A673 (cell line): ENCODE measurements around the gene DPM2. TPM values are rescaled to one million over a fixed set of nuclear protein-coding genes. Genes with fewer than 3 reads are reported as not detected.
A peak's percentile ranks its signal among the peaks of the same experiment; 100 is the strongest.

Source experiments
- BruUV-seq: library from RNA; stranded (reverse); fragments of 400-500 nt; replicated peaks from 2 replicates; lab custom pipeline; 2021; lab: Mats Ljungman, UMichigan
- CTCF ChIA-PET: fragments of 300-600 bp; sonication (Branson Sonifier 250); formaldehyde crosslinking; loops from one replicate; lab custom pipeline; 2022; ENCODE audit warnings: antibody characterized with exemption; lab: Charles Lee
- POLR2A ChIA-PET: fragments of 300-600 bp; sonication (Branson Sonifier 250); formaldehyde crosslinking; loops from one replicate; lab custom pipeline; 2022; ENCODE audit warnings: antibody characterized with exemption; ENCODE audit not compliant: low non-redundant PET; lab: Charles Lee
- DNase-seq: peaks from one replicate; pipeline ENCODE4 v3.0.0-alpha.2; 2015; ENCODE audit warnings: low spot score
- H3K27ac ChIP-seq: fragments of 200-600 bp; sonication (generic); 2 replicates; pipeline ENCODE4 v1.5.1; 2016; ENCODE audit warnings: mixed run types, low read depth, mild to moderate bottlenecking, mixed read lengths, antibody characterized with exemption, low read length; ENCODE audit not compliant: poor library complexity, severe bottlenecking
- H3K27me3 ChIP-seq: fragments of 200-600 bp; sonication (generic); replicated peaks from 2 replicates; pipeline ENCODE4 v1.6.1; 2017; ENCODE audit warnings: mixed run types, low read depth, mild to moderate bottlenecking, mixed read lengths, antibody characterized with exemption, low read length; ENCODE audit not compliant: insufficient read depth, poor library complexity
- H3K36me3 ChIP-seq: fragments of 200-600 bp; sonication (generic); 2 replicates; pipeline ENCODE4 v1.6.1; 2016; ENCODE audit warnings: mixed run types, mild to moderate bottlenecking, mixed read lengths, antibody characterized with exemption, low read length; ENCODE audit not compliant: insufficient read depth, poor library complexity, severe bottlenecking
- H3K4me1 ChIP-seq: fragments of 200-600 bp; sonication (generic); 2 replicates; pipeline ENCODE4 v1.6.1; 2017; ENCODE audit warnings: mixed run types, mild to moderate bottlenecking, mixed read lengths, antibody characterized with exemption, low read length; ENCODE audit not compliant: insufficient read depth, poor library complexity, severe bottlenecking
- H3K4me3 ChIP-seq: fragments of 200-600 bp; sonication (generic); 2 replicates; pipeline ENCODE4 v1.5.1; 2016; ENCODE audit warnings: low read depth, mixed run types, mild to moderate bottlenecking, mixed read lengths, low read length; ENCODE audit not compliant: poor library complexity, severe bottlenecking
- H3K9me3 ChIP-seq: fragments of 200-600 bp; sonication (generic); 2 replicates; pipeline ENCODE4 v1.6.1; 2016; ENCODE audit warnings: mixed run types, low read depth, mild to moderate bottlenecking, mixed read lengths, antibody characterized with exemption, low read length; ENCODE audit not compliant: poor library complexity, severe bottlenecking
- CTCF ChIP-seq: fragments of 300-800, 200-600 bp; sonication (generic); conservative IDR thresholded peaks from 2 replicates; pipeline ENCODE4 v1.5.1; 2017; ENCODE audit warnings: low read depth, mild to moderate bottlenecking, antibody characterized with exemption, low read length, moderate library complexity, mixed read lengths
- EZH2 ChIP-seq: fragments of 200-600 bp; sonication (generic); IDR thresholded peaks from 2 replicates; pipeline ENCODE4 v1.6.1; 2017; ENCODE audit warnings: borderline replicate concordance, low read depth, mild to moderate bottlenecking, mixed read lengths, antibody characterized with exemption, low read length; ENCODE audit not compliant: poor library complexity, severe bottlenecking
- intact Hi-C: fragments of 100-400 bp; cut with micrococcal nuclease; formaldehyde crosslinking; loops from one replicate; pipeline ENCODE4 v1.10.0; 2022; ENCODE audit not compliant: unreplicated experiment
- total RNA-seq: library from RNA; stranded (reverse); gene quantifications from 2 replicates; pipeline ENCODE4 v1.2.3, GENCODE V29; 2021

Gene DPM2
- total RNA-seq, 1 experiment from 2014 or later: 51.5 TPM

- CTCF ChIA-PET: no interaction called here
- Histone ChIP-seq H3K4me1 (peaks cover 23% of the 10 kb centered on the region), H3K36me3 (peaks cover 6% of the 10 kb centered on the region), H3K27me3 (no peaks in the 10 kb centered on the region), H3K4me3 (no peak overlapping the region), H3K27ac (no peak overlapping the region), H3K9me3 (no peaks in the 10 kb centered on the region)
- BruUV-seq: no TSS peak
- POLR2A ChIA-PET: no interaction called here
- no peak for DNase-seq
- TF ChIP-seq CTCF (no peak), EZH2 (no peak)
- intact Hi-C loops: no loop called here
These were observed 3.4 kb downstream of the DPM2 start for GRCh38 chr9:127934248-127934647.

- peak; percentile 59 for DNase-seq
- H3K36me3 ChIP-seq: peaks cover 6% of the 10 kb centered on the region
- H3K27me3 ChIP-seq: no peaks in the 10 kb centered on the region
- H3K9me3 ChIP-seq: no peaks in the 10 kb centered on the region
- BruUV-seq: no TSS peak
- ChIA-PET CTCF (no interaction called here), POLR2A (interaction anchor here (0.6 kb wide), 1 partner anchor 228 kb away, joined by 7 read pairs; no protein-coding TSS in a partner anchor)
- peaks cover 16% of the 10 kb centered on the region for H3K4me1 ChIP-seq
- peak overlapping the region; percentile 47 for H3K4me3 ChIP-seq
- no peak overlapping the region for H3K27ac ChIP-seq
- intact Hi-C loops: no loop called here
- TF ChIP-seq CTCF (no peak), EZH2 (no peak)
These were observed 6.4 kb downstream of the DPM2 start for GRCh38 chr9:127931092-127931881.

- Histone ChIP-seq H3K36me3 (peaks cover 6% of the 10 kb centered on the region), H3K4me1 (peaks cover 10% of the 10 kb centered on the region), H3K27me3 (no peaks in the 10 kb centered on the region), H3K4me3 (peak within 1 kb of the TSS; percentile 47), H3K9me3 (no peaks in the 10 kb centered on the region), H3K27ac (no peak within 1 kb of the TSS)
- ChIA-PET POLR2A (no interaction called here), CTCF (interaction anchor here (0.7 kb wide), 1 partner anchor 9 kb away, joined by 3 read pairs; no protein-coding TSS in a partner anchor)
- intact Hi-C loops: no loop called here
- DNase-seq: peak; percentile 82
- no peak for TF ChIP-seq EZH2
- no peak for TF ChIP-seq CTCF
- no TSS peak for BruUV-seq
These were observed 7.2 kb downstream of the DPM2 start, which contains the start of gene PIP5KL1 for GRCh38 chr9:127930231-127931091. PIP5KL1 (minus strand) TSS chr9:127930777; CDS start chr9:127930752, 25 bp downstream.
